NCI-H2196 treated with DMSO at 0.1 percent for 48 hours (cell line): ENCODE results near the gene PACRG.

ENCODE experiments used
- DNase-seq: peaks from one replicate; lab custom pipeline; 2025; ENCODE audit not compliant: unreplicated experiment; lab: John Stamatoyannopoulos, UW

Gene PACRG

GRCh38 chr6:162862462-162862861, 134.7 kb downstream of the PACRG start:
- no peak for DNase-seq

- no peak for DNase-seq
Measured at GRCh38 chr6:162862941-162863340, 135.2 kb downstream of the PACRG start.

- DNase-seq = no peak
Measured at GRCh38 chr6:162863821-162864220, 136.0 kb downstream of the PACRG start.

DNA sequence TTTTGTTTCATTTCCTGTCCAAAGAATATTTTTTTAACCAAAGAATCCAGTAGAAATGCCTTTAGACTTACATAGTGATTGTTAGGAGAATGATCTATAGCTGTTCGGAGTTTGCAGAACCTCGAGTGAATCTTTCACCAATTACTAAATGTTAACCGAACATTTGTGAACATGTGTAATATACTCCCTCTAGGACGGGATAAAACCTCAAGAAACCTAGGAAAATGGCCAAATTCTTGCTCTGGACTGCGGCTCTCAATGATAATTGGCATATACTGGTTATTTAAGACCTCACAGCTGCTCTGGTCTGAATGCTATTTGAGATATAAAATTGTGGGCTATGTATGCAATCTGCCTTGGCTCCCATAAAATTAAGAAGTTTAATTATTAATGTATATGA, 137.1 kb downstream of the PACRG start:
- no peak for DNase-seq

GRCh38 chr6:162866656-162867055, 138.9 kb downstream of the PACRG start:
- DNase-seq = no peak

- no peak for DNase-seq
Measured at GRCh38 chr6:162868397-162868796, 140.6 kb downstream of the PACRG start.

- no peak for DNase-seq
Measured at GRCh38 chr6:162871966-162872365, 144.2 kb downstream of the PACRG start.

GRCh38 chr6:162873537-162873936, 145.8 kb downstream of the PACRG start:
- DNase-seq = no peak

DNA sequence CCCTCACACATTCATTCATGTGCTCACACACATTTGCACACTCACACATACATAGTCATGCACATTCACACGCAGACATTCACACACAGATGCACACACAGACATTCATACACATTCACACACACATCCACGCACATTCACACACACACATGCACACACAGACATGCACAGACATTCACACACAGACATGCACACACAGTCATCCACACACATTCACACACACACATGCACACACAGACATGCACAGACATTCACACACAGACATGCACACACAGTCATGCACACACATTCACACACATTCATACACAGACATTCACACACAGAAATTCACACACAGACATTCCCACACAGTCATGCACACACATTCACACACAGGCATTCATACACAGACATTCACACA, 147.3 kb downstream of the PACRG start:
- DNase-seq = no peak

- no peak for DNase-seq
Measured at GRCh38 chr6:162882801-162883481, 155.2 kb downstream of the PACRG start.

- no peak for DNase-seq
Measured at GRCh38 chr6:162887981-162888689, 160.4 kb downstream of the PACRG start.

- no peak for DNase-seq
Measured at GRCh38 chr6:162889303-162889702, 161.5 kb downstream of the PACRG start.

DNA sequence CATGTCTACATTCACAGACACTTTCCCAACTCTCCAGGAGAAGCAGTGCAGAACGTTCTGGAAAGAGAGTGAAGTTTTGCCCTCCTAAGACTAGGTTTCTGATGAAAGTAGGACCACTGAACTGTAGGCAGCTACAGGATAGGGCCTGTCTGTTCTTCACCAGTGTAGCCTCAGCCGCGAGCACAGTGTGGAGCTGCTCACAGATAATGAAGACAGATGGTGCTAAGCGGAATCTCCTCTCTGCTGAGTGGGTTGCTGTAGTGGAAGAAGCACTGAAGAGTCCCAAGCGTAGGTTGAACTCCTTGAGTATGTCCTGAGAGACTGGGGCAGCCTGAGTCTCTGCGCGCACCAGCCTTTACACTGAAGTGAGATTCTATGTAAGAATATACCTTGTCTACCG, 170.2 kb downstream of the PACRG start:
- no peak for DNase-seq

- no peak for DNase-seq
Measured at GRCh38 chr6:162899148-162899547, 171.4 kb downstream of the PACRG start.

DNA sequence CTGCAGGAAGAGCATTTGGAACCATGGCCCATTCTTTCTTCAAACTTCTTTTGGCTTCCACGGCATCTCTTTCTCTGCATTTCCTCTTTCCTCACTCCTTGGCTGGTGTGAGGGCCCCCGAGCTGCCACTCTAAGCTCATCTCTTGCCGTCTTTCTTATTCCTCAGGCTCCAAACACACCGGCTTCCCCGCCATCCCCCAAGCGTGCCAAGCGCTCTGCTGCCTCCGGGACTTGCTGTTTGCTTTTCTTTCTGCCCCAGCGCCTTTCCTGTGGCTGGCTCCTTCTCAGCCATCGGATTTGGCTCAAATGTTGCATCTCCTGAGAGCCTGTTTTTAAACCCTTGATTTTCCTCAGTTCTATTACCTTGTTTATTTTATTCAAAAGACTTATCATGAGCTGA, 172.7 kb downstream of the PACRG start:
- no peak for DNase-seq

- DNase-seq = no peak
Measured at GRCh38 chr6:162904069-162904663, 176.4 kb downstream of the PACRG start.

- no peak for DNase-seq
Measured at GRCh38 chr6:162906479-162906878, 178.7 kb downstream of the PACRG start.

- no peak for DNase-seq
Measured at GRCh38 chr6:162907876-162908481, 180.2 kb downstream of the PACRG start.

DNA sequence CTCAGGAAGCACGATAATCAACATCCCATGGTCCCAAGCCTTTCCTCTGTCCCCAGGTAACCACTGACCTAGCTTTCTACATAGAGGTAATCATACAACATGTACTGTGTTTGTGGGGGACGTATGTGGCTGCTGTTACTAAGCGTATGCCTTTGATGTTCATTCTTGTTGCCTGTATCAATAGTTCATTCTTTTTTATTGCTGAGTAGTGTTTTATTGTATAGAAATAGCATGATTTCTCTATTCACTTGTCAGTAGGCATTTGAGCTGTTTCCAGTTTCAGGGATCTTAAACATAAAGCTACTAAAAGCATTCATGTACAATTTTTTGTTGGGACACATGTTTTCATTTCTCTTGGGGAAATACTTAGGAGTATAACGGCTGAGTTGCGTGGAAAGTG, 185.4 kb downstream of the PACRG start:
- no peak for DNase-seq

DNA sequence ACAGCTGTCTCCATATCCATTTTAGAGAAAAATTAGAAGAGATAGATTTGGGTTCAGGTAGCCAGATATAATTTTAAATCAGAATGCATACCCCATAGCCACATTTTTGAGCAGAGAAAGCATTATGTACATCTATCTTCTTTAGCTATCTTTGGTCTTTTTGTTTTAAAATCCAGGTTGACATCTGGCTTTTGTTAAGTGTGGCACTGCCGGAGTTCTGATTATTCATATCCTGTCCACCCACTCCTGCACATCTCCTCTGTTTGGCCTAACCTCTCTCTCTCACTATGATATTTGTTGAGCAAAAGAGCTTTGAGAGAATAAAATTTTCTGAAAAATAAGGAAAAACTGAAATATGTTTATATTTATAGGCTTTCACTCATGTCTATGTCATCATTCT, 189.7 kb downstream of the PACRG start:
- DNase-seq = no peak

- no peak for DNase-seq
Measured at GRCh38 chr6:162921062-162921461, 193.3 kb downstream of the PACRG start.

GRCh38 chr6:162921510-162922040, 193.8 kb downstream of the PACRG start:
- DNase-seq = no peak
